Progenitor cell of endocrine pancreas (in vitro differentiated cells): Measurements from ENCODE around the gene MEPCE. TPM values are rescaled to one million over a fixed set of nuclear protein-coding genes. Genes with fewer than 3 reads are reported as not detected.
"Not testable (repeated sequence)": the region's sequence is repeated elsewhere in the genome, so short reads cannot be mapped to it uniquely, and the experiment has no call there.

ENCODE experiments used
- DNase-seq: peaks from one replicate; pipeline ENCODE4 v3.0.0; 2021; ENCODE audit warnings: low spot score; ENCODE audit not compliant: unreplicated experiment
- H3K27ac Mint-ChIP-seq: 2 replicates; pipeline ENCODE4 v1.8.0; 2021; ENCODE audit warnings: mild to moderate bottlenecking, moderate library complexity, mixed read lengths
- H3K27me3 Mint-ChIP-seq: 2 replicates; pipeline ENCODE4 v1.8.0; 2021; ENCODE audit warnings: mixed read lengths
- H3K36me3 Mint-ChIP-seq: 2 replicates; pipeline ENCODE4 v1.8.0; 2022; ENCODE audit warnings: mixed read lengths; ENCODE audit not compliant: insufficient read depth
- H3K4me1 Mint-ChIP-seq: 2 replicates; pipeline ENCODE4 v1.8.0; 2021; ENCODE audit warnings: low read depth, mixed read lengths
- H3K4me3 Mint-ChIP-seq: 2 replicates; pipeline ENCODE4 v1.8.0; 2021; ENCODE audit warnings: low read depth, mild to moderate bottlenecking, moderate library complexity, mixed read lengths
- H3K9me3 Mint-ChIP-seq: 2 replicates; pipeline ENCODE4 v1.8.0; 2021; ENCODE audit warnings: low read depth, mixed read lengths
- CTCF ChIP-seq: fragments of 200-600 bp; sonication (generic); IDR thresholded peaks from one replicate; pipeline ENCODE4 v1.5.0; 2021; ENCODE audit warnings: antibody characterized with exemption, mild to moderate bottlenecking; ENCODE audit not compliant: unreplicated experiment
- total RNA-seq: library from RNA; stranded (reverse); gene quantifications from 2 replicates; pipeline ENCODE4 v1.2.1, GENCODE V29; 2021

The MEPCE gene
- total RNA-seq, 1 donor from 2014 or later = 35.4 TPM

DNA sequence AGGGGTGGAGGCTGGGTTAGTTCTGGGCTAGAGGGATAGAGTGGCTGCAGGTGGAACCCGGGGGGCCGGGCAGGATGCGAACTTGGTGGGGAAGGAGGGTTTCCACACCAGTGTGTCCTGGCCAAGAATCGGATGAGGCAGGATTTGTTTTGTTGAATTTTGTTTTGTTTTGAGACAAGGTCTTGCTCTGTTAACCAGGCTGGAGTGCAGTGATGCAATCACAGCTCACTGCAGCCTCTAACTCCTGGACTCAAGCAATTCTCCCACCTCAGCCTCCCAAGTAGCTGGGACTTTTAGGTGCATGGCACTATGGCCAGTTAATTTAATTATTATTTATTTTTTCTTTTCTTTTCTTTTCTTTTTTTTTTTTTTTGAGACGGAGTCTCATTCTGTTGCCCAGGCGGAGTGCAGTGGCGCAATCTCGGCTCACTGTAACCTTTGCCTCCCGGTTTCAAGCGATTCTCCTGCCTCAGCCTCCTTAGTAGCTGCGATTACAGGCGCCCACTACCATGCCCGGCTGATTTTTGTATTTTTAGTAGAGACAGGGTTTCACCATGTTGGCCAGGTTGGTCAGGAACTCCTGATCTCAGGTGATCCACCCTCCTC is 19.7 kb downstream of the MEPCE start:
- H3K4me3 Mint-ChIP-seq = no peak overlapping the region
- H3K27ac Mint-ChIP-seq = no peak overlapping the region
- no peaks in the 10 kb centered on the region for H3K27me3 Mint-ChIP-seq
- no peak for TF ChIP-seq CTCF
- H3K9me3 Mint-ChIP-seq = no peaks in the 10 kb centered on the region
- DNase-seq = no peak
- no peaks in the 10 kb centered on the region for H3K36me3 Mint-ChIP-seq
- H3K4me1 Mint-ChIP-seq = no peaks in the 10 kb centered on the region

DNA sequence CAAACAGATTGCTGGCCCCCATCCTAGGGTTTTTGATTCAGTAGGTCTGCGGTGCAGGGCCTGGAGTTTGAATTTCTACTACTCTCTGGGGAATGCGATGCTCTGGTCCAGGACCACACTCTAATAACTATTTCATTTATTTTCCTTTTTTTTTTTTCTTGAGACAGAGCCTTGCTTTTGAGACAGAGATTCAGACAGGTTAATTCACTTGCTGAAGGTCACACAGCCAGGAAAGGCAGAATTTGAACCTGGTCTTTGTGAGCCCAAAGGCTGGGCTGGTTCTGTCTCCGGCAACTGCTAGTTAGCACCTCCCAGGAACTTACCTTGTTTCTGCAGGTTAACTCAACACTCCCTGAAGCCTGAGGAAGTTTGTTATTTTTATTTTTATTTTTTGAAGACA is 22.9 kb downstream of the MEPCE start:
- H3K36me3 Mint-ChIP-seq = no peaks in the 10 kb centered on the region
- no peak for DNase-seq
- H3K4me3 Mint-ChIP-seq = no peak overlapping the region
- H3K4me1 Mint-ChIP-seq = no peaks in the 10 kb centered on the region
- no peak for TF ChIP-seq CTCF
- H3K27me3 Mint-ChIP-seq = peaks cover 3% of the 10 kb centered on the region
- no peak overlapping the region for H3K27ac Mint-ChIP-seq
- H3K9me3 Mint-ChIP-seq = no peaks in the 10 kb centered on the region

- not testable (repeated sequence) for H3K36me3 Mint-ChIP-seq, H3K9me3 Mint-ChIP-seq, H3K27me3 Mint-ChIP-seq, H3K27ac Mint-ChIP-seq, H3K4me3 Mint-ChIP-seq, H3K4me1 Mint-ChIP-seq, DNase-seq
Observed at GRCh38 chr7:100453854-100454253, 24.2 kb downstream of the MEPCE start.

- Mint-ChIP-seq H3K4me1 (no peaks in the 10 kb centered on the region), H3K36me3 (no peaks in the 10 kb centered on the region), H3K27me3 (peaks cover 3% of the 10 kb centered on the region), H3K4me3 (no peak overlapping the region), H3K27ac (no peak overlapping the region), H3K9me3 (no peaks in the 10 kb centered on the region)
- DNase-seq = no peak
- TF ChIP-seq CTCF = no peak
Observed at GRCh38 chr7:100455206-100455605, 25.6 kb downstream of the MEPCE start.

DNA sequence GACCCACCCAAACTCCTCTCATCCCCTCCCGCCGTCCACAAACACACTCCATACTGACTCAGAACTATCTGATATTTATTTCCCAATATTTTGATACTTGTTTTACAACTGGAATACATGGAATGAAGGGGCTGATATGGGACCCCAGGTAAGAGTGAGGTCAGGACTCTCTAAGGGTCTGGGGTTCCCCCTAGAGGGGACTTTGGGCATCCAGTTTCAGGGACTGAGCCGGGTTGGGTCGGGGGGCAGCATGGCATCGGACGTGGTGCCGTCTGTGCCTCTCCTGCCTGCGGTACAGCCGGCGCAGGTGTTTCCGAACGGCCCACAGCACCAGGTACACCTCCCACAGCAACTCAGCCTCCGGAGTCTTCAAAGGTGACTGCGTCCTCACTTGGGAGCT is 26.9 kb downstream of the MEPCE start:
- no peaks in the 10 kb centered on the region for H3K4me1 Mint-ChIP-seq
- H3K9me3 Mint-ChIP-seq = no peaks in the 10 kb centered on the region
- H3K4me3 Mint-ChIP-seq = no peak overlapping the region
- H3K27me3 Mint-ChIP-seq = peaks cover 3% of the 10 kb centered on the region
- H3K36me3 Mint-ChIP-seq = no peaks in the 10 kb centered on the region
- no peak for TF ChIP-seq CTCF
- no peak overlapping the region for H3K27ac Mint-ChIP-seq
- DNase-seq = no peak

GRCh38 chr7:100457033-100457432 is 27.4 kb downstream of the MEPCE start:
- no peaks in the 10 kb centered on the region for H3K9me3 Mint-ChIP-seq
- TF ChIP-seq CTCF = no peak
- H3K36me3 Mint-ChIP-seq = no peaks in the 10 kb centered on the region
- H3K4me1 Mint-ChIP-seq = no peaks in the 10 kb centered on the region
- no peak for DNase-seq
- H3K27me3 Mint-ChIP-seq = peaks cover 3% of the 10 kb centered on the region
- no peak overlapping the region for H3K27ac Mint-ChIP-seq
- no peak overlapping the region for H3K4me3 Mint-ChIP-seq
